Cerebellar cortex (tissue), 1 donor: Measurements from ENCODE around the gene USP47.

Experiments used
- DNase-seq: peaks from one replicate; pipeline ENCODE4 v3.0.0-alpha.2; 2015; ENCODE audit warnings: low spot score

USP47 gene

GRCh38 chr11:11966354-11966741 lies 124.6 kb downstream of the USP47 start:
- no peak for DNase-seq

DNA sequence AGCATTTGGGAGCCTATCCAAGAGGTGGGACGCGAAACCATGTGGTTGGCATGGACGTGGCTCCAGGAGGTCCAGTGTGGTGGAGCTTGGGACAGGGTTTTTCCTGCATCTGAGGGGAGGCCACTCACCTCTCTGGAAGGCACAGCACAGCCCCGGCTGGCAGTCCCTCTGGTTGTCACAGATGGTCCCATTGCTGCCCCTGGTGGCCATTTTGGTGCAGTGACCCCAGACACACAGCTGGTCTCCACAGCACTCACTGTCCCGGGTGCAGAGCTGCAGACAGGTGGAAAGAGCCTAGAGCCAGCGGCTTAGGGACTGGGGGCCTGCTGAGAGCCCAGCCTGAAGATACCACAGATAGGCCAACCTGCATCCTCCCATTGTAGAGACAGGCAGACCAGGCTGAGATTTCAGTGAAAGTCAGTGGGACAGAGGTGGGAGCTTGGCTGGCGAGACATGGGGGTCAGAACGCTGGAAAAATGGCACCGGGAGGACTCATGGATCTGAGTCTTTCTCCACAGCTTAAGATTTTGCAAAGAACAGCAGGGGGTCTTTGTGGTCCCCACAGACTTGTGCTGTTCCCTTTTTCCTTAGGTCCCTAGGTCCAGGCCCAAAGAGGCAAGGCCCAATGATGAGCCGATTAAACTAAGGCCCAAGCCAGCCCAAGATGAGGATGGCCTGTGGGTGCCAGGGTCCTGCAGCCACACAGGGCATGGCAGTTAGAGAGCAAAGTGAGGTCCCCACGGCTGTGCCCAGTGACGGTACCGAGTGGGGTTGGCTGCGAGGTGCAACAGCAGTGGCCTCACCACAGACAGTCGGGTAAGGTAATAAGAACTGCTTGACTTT lies 125.3 kb downstream of the USP47 start:
- peak; percentile 74 for DNase-seq

GRCh38 chr11:11967669-11968510 lies 126.1 kb downstream of the USP47 start:
- no peak for DNase-seq

- peak; percentile 86 for DNase-seq
Measured at GRCh38 chr11:11968511-11969280, 126.9 kb downstream of the USP47 start.

GRCh38 chr11:11969380-11970215 lies 127.8 kb downstream of the USP47 start:
- DNase-seq: no peak

DNA sequence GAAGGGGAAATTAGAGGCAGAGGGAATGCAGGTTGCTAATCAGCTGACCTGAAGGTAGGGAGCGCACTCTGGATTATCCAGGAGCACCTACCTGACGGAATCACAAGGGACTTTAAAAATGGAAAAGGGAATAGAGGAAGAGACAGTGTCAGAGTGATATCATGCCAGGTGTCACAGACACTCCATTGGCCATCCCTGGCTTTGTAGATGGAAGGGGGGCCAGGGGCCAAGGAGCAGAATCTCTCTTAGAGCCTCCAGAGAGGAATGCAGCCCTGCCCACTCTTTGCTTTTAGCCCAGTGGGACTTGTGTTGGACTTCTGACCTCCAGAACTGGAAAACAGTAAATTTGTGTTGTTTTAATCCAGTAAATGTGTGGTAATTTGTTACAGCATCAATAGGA lies 128.8 kb downstream of the USP47 start:
- DNase-seq: no peak

GRCh38 chr11:11971906-11972547 lies 130.3 kb downstream of the USP47 start:
- no peak for DNase-seq

DNA sequence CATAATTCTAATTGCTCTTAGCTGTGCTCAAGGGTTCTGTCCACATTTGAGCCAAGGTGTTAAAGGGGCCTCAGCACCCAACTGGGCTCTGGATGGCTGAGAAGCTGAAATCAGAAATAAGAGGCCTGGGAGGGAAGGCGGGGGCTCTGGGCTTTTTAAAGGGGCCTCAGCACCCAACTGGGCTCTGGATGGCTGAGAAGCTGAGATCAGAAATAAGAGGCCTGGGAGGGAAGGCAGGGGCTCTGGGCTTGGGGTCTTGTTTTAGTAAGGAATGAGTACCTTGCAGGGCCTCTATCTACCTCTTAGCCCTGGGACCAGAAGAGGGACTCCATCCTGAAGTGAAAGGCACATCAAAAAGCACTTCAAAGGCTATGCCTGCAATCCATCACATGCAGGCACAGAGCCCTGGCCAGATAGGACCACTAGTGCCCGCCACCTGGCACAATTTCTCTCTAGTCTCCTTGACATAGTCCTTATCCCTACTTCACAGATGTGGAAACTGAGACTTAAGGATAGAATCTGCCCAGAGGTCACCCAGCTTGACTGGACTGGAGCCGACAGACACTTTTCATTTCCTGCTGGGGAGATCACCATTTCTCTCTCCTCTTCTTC lies 131.1 kb downstream of the USP47 start:
- DNase-seq: no peak

GRCh38 chr11:11973361-11973800 lies 131.6 kb downstream of the USP47 start:
- DNase-seq: peak; percentile 98

GRCh38 chr11:11973866-11974265 lies 132.1 kb downstream of the USP47 start:
- DNase-seq: no peak

DNA sequence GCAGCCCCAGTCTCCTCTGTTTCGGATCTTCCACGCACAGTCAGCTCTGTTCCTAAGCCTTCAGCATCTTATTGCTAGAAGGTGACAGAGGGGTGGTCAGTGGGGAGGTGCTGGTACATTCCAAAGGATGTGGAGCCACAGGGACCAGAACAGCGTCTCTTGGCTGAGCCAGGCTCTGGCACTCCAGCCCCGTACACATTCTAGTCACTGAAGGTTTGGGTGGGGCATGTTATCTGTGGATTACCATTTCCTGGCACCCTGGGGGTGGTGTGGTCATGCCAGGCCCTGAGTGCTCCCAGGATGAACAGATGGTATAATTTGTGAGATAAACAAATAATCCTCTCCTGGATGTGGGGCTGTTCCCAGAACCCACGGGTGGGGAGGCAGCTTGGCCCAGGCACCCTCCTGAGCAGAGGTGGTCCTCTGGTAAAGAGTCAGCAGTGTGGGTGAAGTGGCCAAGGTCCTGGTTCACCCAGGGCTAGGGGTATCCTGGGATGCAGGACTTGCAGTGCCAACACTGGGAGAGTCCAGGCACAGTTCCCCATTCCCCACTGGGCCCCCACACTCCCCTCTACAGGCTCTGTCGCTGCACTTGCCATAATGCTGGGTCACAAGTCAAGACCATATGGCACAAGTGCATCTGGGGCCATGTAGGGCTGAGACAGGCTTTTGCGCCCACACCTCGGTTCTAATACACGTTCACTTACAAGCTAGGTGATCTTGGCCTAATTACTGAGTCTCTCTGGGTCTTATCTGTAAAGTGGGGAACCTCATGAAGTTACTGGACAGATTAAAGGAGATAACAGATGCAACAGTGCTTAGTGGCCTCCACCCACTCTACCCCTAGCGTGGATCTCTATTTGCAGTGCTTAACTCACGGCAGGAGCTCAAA lies 133.7 kb downstream of the USP47 start:
- DNase-seq: peak; percentile 82

- DNase-seq: no peak
Measured at GRCh38 chr11:11976481-11977127, 134.8 kb downstream of the USP47 start.

DNA sequence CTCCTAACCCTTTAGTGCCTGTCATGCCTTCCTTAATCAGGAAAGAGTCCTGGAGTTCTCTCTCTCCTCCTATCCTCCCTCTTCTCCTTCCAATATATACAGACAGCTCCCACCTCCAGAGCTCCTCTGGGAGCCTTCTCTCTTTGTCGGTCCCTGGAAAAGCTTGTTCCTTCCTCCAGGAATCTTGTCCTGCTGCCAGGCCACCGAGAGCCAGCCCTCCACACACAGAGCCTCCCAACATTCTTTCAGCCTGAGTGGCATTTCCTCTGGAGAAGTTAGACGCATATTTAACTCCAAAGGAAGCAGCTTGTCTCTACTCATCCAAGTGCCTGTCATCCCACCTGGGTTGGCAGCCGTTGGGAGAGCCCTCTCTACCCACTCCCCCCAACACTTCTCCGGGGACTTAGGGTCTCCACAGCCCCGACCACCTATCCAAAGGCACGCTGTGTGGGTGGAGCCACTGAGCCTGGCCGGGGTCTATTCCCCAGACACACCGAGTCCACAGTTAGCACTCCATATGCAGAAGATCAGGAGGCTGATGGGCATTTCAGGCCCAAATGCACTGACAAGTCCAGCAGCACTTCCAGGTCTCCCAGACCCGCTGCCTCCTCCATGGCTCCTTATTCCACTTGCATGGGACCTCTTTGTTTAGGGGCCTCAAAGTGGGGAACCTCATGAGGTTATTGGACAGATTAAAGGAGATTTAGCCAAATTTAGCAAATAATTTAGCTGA lies 135.6 kb downstream of the USP47 start:
- DNase-seq: peak; percentile 62

GRCh38 chr11:11978098-11978637 lies 136.4 kb downstream of the USP47 start:
- no peak for DNase-seq

- DNase-seq: peak; percentile 65
Measured at GRCh38 chr11:11978792-11979487, 137.2 kb downstream of the USP47 start.

DNA sequence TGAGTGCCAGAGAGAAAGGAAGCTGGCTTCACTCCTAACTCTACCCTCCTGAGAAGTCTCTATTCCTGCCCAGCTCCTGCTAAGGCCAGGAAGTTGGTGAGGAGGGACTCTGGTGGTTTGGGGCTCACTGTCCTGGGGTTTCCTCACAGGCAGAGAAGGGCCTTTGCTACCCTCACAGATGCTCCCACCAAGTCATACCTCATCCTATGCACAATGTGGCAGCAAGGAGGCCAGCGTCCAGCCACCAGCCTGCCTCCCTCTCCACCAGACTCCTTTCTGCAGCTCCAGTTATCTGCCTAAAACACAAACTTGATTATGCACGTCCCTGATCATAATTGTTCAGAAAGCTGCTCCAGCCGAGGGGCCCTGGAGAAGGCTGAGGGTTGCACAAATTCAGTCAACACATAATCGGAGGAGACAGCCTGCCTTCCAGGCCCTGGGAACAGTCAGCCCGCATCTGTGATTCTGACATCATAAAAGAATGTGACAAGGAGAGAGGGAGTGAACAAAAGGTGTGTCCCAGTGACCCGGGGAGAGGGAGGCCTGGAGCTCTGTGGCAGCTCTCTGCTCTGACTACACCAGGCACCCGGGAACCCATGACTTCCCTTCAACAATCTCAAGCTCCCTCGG lies 137.8 kb downstream of the USP47 start:
- DNase-seq: no peak

DNA sequence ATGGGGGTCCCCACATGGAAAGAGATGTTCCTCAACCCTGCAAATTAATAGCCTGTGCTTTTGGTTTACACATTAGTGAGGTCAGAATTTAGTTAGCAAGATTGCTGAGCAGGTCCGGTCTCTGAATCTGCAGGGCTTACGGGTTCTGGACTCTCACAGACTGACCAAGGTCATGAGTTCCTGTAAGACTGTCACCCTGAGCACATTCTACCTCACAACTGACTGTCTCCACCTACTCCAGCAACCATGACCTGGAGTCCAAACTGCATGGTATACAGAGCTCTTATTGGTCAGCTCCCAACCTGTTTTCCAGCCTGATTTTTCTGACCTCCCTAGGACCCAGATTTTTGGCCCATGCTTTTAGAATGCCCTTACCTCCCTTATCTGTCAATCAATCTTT lies 138.4 kb downstream of the USP47 start:
- DNase-seq: no peak
